ENCODE measurements around the gene ADAMTS16.

The ADAMTS16 gene

DNA sequence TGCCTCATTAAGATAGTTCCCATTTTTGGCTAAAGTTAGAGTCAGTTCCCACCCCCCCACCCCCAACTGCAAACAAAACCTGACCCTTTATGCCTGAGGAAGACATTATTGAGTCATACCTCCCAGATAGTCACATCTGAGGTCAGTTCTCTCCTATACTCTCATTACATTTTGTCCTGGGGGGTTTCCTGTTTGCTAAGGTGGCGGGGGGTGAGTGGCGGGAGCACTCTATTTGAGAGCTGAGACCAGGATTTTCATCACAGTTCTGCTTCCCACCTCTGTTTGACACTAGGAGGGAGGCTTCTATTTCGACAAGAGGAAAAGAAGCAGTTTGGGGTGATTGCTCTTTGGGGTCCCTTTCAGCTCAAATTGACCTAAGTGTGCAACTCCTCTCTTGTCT, 222.9 kb downstream of the ADAMTS16 start:
- no peak for TF ChIP-seq JUND (IDR thresholded peaks at IDR 0.05; ENCODE audit: low read depth)
- no peak for DNase-seq (ENCODE audit: low read depth in 1 of 2, low spot score in 1 of 2)
- in situ Hi-C loops (cut with HindIII; ENCODE audit: low pct_unique_long_range_greater_than_20kb, low sequenced_read_pairs), result no loop called here

DNA sequence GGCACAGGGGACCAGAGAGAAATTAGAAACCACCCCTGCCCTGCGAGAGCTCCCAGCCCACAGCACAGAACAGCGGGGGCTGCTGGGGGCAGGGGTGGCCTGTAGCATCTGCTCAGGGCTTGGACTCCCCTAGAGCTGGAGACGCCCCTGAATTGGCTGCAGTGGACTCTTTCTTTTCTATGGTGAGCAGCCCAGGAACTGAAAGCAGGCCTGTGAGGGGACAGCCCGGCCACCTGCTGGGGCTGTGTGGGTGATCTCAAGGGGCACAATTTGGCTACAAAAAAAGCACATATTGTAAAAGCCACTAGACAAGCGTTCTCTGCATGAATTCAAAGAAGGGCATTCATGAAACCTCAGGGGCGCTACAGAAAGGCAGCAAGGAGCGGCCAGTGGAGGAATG, 224.8 kb downstream of the ADAMTS16 start:
- DNase-seq (ENCODE audit: low read depth in 1 of 2, low spot score in 1 of 2), result no peak
- no peak for TF ChIP-seq JUND (IDR thresholded peaks at IDR 0.05; ENCODE audit: low read depth)
- in situ Hi-C loops (cut with HindIII; ENCODE audit: low pct_unique_long_range_greater_than_20kb, low sequenced_read_pairs), result no loop called here

DNA sequence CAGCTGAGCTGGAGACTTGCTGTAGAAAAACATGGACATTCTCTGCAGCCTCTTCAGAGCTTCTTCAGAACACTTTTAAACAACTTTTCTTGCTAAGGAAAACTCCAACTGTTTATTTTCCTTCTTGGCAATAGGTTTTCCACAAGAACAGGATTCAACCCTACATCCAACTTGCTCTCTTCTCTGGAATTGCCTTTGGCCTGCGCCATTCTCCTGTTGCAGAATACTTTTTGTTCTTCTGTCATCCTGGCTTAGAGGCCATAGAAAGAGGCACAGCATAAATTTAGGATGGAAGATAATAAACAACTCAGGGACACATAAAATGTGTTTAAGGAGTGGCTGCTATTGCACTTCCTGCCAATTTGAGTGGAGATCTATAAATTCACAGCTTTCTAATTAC, 227.6 kb downstream of the ADAMTS16 start:
- no peak for DNase-seq (ENCODE audit: low read depth in 1 of 2, low spot score in 1 of 2)
- in situ Hi-C loops (cut with HindIII; ENCODE audit: low pct_unique_long_range_greater_than_20kb, low sequenced_read_pairs), result no loop called here
- TF ChIP-seq JUND (IDR thresholded peaks at IDR 0.05; ENCODE audit: low read depth), result no peak

GRCh38 chr5:5369051-5369605, 229.0 kb downstream of the ADAMTS16 start:
- DNase-seq (ENCODE audit: low read depth in 1 of 2, low spot score in 1 of 2), result no peak
- no peak for TF ChIP-seq JUND (IDR thresholded peaks at IDR 0.05; ENCODE audit: low read depth)
- in situ Hi-C loops (cut with HindIII; ENCODE audit: low pct_unique_long_range_greater_than_20kb, low sequenced_read_pairs), result no loop called here

All from T47D (cell line).